MM.1S (cell line): Measurements from ENCODE around the gene KCNK4.

Source experiments
- DNase-seq: peaks from one replicate; pipeline ENCODE4 v3.0.0-alpha.2; 2015
- H2AFZ ChIP-seq: fragments of 300-600 bp; sonication (generic); 2 replicates; pipeline ENCODE4 v1.6.0; 2016; ENCODE audit warnings: antibody characterized with exemption, low read length
- H3F3A ChIP-seq: fragments of 300-600 bp; sonication (generic); 2 replicates; pipeline ENCODE4 v1.6.1; 2016; ENCODE audit warnings: mild to moderate bottlenecking, antibody characterized with exemption, low read length, moderate library complexity, mixed read lengths; ENCODE audit not compliant: insufficient read depth
- H3K27ac ChIP-seq: fragments of 300-600 bp; sonication (generic); 2 replicates; pipeline ENCODE4 v1.5.1; 2016; ENCODE audit warnings: mild to moderate bottlenecking, low read length
- H3K27me3 ChIP-seq: fragments of 300-600 bp; sonication (generic); replicated peaks from 2 replicates; pipeline ENCODE4 v1.6.0; 2016; ENCODE audit warnings: low read length; ENCODE audit not compliant: insufficient read depth
- H3K36me3 ChIP-seq: fragments of 300-600 bp; sonication (generic); replicated peaks from 2 replicates; pipeline ENCODE4 v1.6.1; 2016; ENCODE audit warnings: mild to moderate bottlenecking, low read length, mixed read lengths; ENCODE audit not compliant: insufficient read depth
- H3K4me1 ChIP-seq: fragments of 300-600 bp; sonication (generic); 2 replicates; pipeline ENCODE4 v1.6.1; 2016; ENCODE audit warnings: low read length, mixed read lengths
- H3K4me2 ChIP-seq: fragments of 300-600 bp; sonication (generic); 2 replicates; pipeline ENCODE4 v1.6.0; 2016; ENCODE audit warnings: low read depth, low read length
- H3K4me3 ChIP-seq: fragments of 300-600 bp; sonication (generic); 2 replicates; pipeline ENCODE4 v1.5.1; 2016; ENCODE audit warnings: low read length, mixed read lengths
- H3K79me2 ChIP-seq: fragments of 300-600 bp; sonication (generic); 2 replicates; pipeline ENCODE4 v1.6.1; 2016; ENCODE audit warnings: mixed run types, low read length, mixed read lengths
- H3K9ac ChIP-seq: fragments of 300-600 bp; sonication (generic); 2 replicates; pipeline ENCODE4 v1.6.1; 2016; ENCODE audit warnings: low read length, mixed read lengths
- H3K9me2 ChIP-seq: fragments of 300-600 bp; sonication (generic); replicated peaks from 2 replicates; pipeline ENCODE4 v1.6.1; 2016; ENCODE audit warnings: mild to moderate bottlenecking, low read length, mixed read lengths; ENCODE audit not compliant: insufficient read depth
- H3K9me3 ChIP-seq: fragments of 300-600 bp; sonication (generic); replicated peaks from 2 replicates; pipeline ENCODE4 v1.6.1; 2016; ENCODE audit warnings: mild to moderate bottlenecking, low read length, mixed read lengths; ENCODE audit not compliant: insufficient read depth
- H4K20me1 ChIP-seq: fragments of 300-600 bp; sonication (generic); 2 replicates; pipeline ENCODE4 v1.6.1; 2016; ENCODE audit warnings: mild to moderate bottlenecking, low read length, moderate library complexity, mixed read lengths; ENCODE audit not compliant: insufficient read depth
- CTCF ChIP-seq: fragments of 300-600 bp; sonication (generic); IDR thresholded peaks from 2 replicates; pipeline ENCODE4 v1.5.1; 2016; ENCODE audit warnings: antibody characterized with exemption, low read length, mixed read lengths
- EZH2 ChIP-seq: fragments of 300-600 bp; sonication (generic); optimal IDR thresholded peaks from 2 replicates; pipeline ENCODE3; 2017; ENCODE audit warnings: low read depth, mild to moderate bottlenecking, antibody characterized with exemption, low read length, mixed read lengths
- EZH2phosphoT487 ChIP-seq: fragments of 300-600 bp; sonication (generic); IDR thresholded peaks from 2 replicates; pipeline ENCODE4 v1.6.1; 2018; ENCODE audit warnings: antibody characterized with exemption, low read length

The KCNK4 gene

GRCh38 chr11:64312947-64313346 is 21.8 kb downstream of the KCNK4 start:
- Histone ChIP-seq H4K20me1 (no peaks in the 10 kb centered on the region), H3K79me2 (peaks cover 72% of the 10 kb centered on the region), H3K27me3 (no peaks in the 10 kb centered on the region), H3K36me3 (no peaks in the 10 kb centered on the region), H3K9me3 (no peaks in the 10 kb centered on the region), H3K4me3 (no peak overlapping the region), H3K9ac (no peak overlapping the region), H3K27ac (no peak overlapping the region), H3K4me2 (no peak overlapping the region), H3K4me1 (no peaks in the 10 kb centered on the region), H2AFZ (no peak overlapping the region), H3K9me2 (no peaks in the 10 kb centered on the region), H3F3A (peaks cover 29% of the 10 kb centered on the region)
- DNase-seq = no peak
- TF ChIP-seq EZH2phosphoT487 (no peak), EZH2 (no peak), CTCF (no peak)

- H3K9me3 ChIP-seq = no peaks in the 10 kb centered on the region
These were observed 22.5 kb downstream of the KCNK4 start for GRCh38 chr11:64313491-64314145.

GRCh38 chr11:64314146-64314804 is 23.2 kb downstream of the KCNK4 start:
- no peaks in the 10 kb centered on the region for H4K20me1 ChIP-seq
- H3K27me3 ChIP-seq = no peaks in the 10 kb centered on the region
- no peak overlapping the region for H3K4me3 ChIP-seq
- H2AFZ ChIP-seq = no peak overlapping the region
- H3K79me2 ChIP-seq = peaks cover 73% of the 10 kb centered on the region
- H3K4me2 ChIP-seq = no peak overlapping the region
- TF ChIP-seq EZH2phosphoT487 = no peak
- TF ChIP-seq CTCF = peak; percentile 16; the same call in 1 of the 2 replicates
- H3K9ac ChIP-seq = no peak overlapping the region
- H3K9me2 ChIP-seq = no peaks in the 10 kb centered on the region
- no peak for DNase-seq
- H3K36me3 ChIP-seq = no peaks in the 10 kb centered on the region
- no peaks in the 10 kb centered on the region for H3K9me3 ChIP-seq
- peaks cover 5% of the 10 kb centered on the region for H3K4me1 ChIP-seq
- peaks cover 38% of the 10 kb centered on the region for H3F3A ChIP-seq
- no peak overlapping the region for H3K27ac ChIP-seq

More at GRCh38 chr11:64313491-64314145, 22.5 kb downstream of the KCNK4 start:
- H3K4me1 ChIP-seq = no peaks in the 10 kb centered on the region
- H3K27me3 ChIP-seq = no peaks in the 10 kb centered on the region
- TF ChIP-seq EZH2 = no peak
- no peak for TF ChIP-seq CTCF
- no peak for TF ChIP-seq EZH2phosphoT487
- H3F3A ChIP-seq = peaks cover 33% of the 10 kb centered on the region
- H4K20me1 ChIP-seq = no peaks in the 10 kb centered on the region
- no peak overlapping the region for H3K27ac ChIP-seq
- H3K79me2 ChIP-seq = peaks cover 70% of the 10 kb centered on the region
- H3K4me3 ChIP-seq = no peak overlapping the region
- H3K9me2 ChIP-seq = no peaks in the 10 kb centered on the region
- H3K36me3 ChIP-seq = no peaks in the 10 kb centered on the region
- no peak overlapping the region for H2AFZ ChIP-seq
- no peak for DNase-seq
- H3K4me2 ChIP-seq = no peak overlapping the region
- H3K9ac ChIP-seq = no peak overlapping the region
